ENCODE data around the gene BCAS3. TPM values are rescaled to one million over a fixed set of nuclear protein-coding genes. Genes with fewer than 3 reads are reported as not detected.
"Not testable (repeated sequence)": the region's sequence is repeated elsewhere in the genome, so short reads cannot be mapped to it uniquely, and the experiment has no call there.

Gene BCAS3
- total RNA-seq, 1 donor from 2014 or later: 64.9 TPM

GRCh38 chr17:61144617-61145564 lies 467.2 kb downstream of the BCAS3 start:
- DNase-seq (ENCODE audit: low spot score in 2 of 2, unreplicated experiment in 2 of 2): peak in 1 of 2 experiments; percentile 51

GRCh38 chr17:61146833-61147232 lies 469.2 kb downstream of the BCAS3 start:
- H3K4me3 Mint-ChIP-seq; H3K9me3 Mint-ChIP-seq; H3K27me3 Mint-ChIP-seq (ENCODE audit: low read depth); H3K36me3 Mint-ChIP-seq; DNase-seq (ENCODE audit: low spot score in 2 of 2, unreplicated experiment in 2 of 2): not testable (repeated sequence)
- H3K4me1 Mint-ChIP-seq: peaks cover 76% of the 10 kb centered on the region
- H3K27ac Mint-ChIP-seq: peak overlapping the region; percentile 88

More at GRCh38 chr17:61144617-61145564, 467.2 kb downstream of the BCAS3 start:
- no peak for TF ChIP-seq CTCF (IDR thresholded peaks at IDR 0.05; ENCODE audit: unreplicated experiment)
- H3K27ac Mint-ChIP-seq: peak overlapping the region; percentile 88
- H3K27me3 Mint-ChIP-seq (ENCODE audit: low read depth): no peaks in the 10 kb centered on the region
- no peaks in the 10 kb centered on the region for H3K36me3 Mint-ChIP-seq
- H3K9me3 Mint-ChIP-seq: no peaks in the 10 kb centered on the region
- H3K4me1 Mint-ChIP-seq: peaks cover 66% of the 10 kb centered on the region
- peak overlapping the region; percentile 30 for H3K4me3 Mint-ChIP-seq

GRCh38 chr17:61149106-61149825 lies 471.6 kb downstream of the BCAS3 start:
- peaks cover 82% of the 10 kb centered on the region for H3K4me1 Mint-ChIP-seq
- H3K27me3 Mint-ChIP-seq (ENCODE audit: low read depth): no peaks in the 10 kb centered on the region
- DNase-seq (ENCODE audit: low spot score in 2 of 2, unreplicated experiment in 2 of 2): no peak
- no peaks in the 10 kb centered on the region for H3K9me3 Mint-ChIP-seq
- H3K27ac Mint-ChIP-seq: peak overlapping the region; percentile 94
- no peak for TF ChIP-seq CTCF (IDR thresholded peaks at IDR 0.05; ENCODE audit: unreplicated experiment)
- H3K36me3 Mint-ChIP-seq: no peaks in the 10 kb centered on the region
- H3K4me3 Mint-ChIP-seq: no peak overlapping the region

GRCh38 chr17:61149862-61150362 lies 472.3 kb downstream of the BCAS3 start:
- no peak for DNase-seq (ENCODE audit: low spot score in 2 of 2, unreplicated experiment in 2 of 2)
- Mint-ChIP-seq H3K27me3 (ENCODE audit: low read depth) (no peaks in the 10 kb centered on the region), H3K9me3 (no peaks in the 10 kb centered on the region), H3K4me3 (no peak overlapping the region), H3K36me3 (no peaks in the 10 kb centered on the region), H3K4me1 (peaks cover 77% of the 10 kb centered on the region), H3K27ac (peak overlapping the region; percentile 94)
- no peak for TF ChIP-seq CTCF (IDR thresholded peaks at IDR 0.05; ENCODE audit: unreplicated experiment)

GRCh38 chr17:61150686-61151299 lies 473.1 kb downstream of the BCAS3 start:
- no peaks in the 10 kb centered on the region for H3K36me3 Mint-ChIP-seq
- H3K27me3 Mint-ChIP-seq (ENCODE audit: low read depth): no peaks in the 10 kb centered on the region
- no peak overlapping the region for H3K4me3 Mint-ChIP-seq
- H3K9me3 Mint-ChIP-seq: no peaks in the 10 kb centered on the region
- H3K4me1 Mint-ChIP-seq: peaks cover 76% of the 10 kb centered on the region
- DNase-seq (ENCODE audit: low spot score in 2 of 2, unreplicated experiment in 2 of 2): no peak
- no peak for TF ChIP-seq CTCF (IDR thresholded peaks at IDR 0.05; ENCODE audit: unreplicated experiment)
- H3K27ac Mint-ChIP-seq: peak overlapping the region; percentile 94
